GM12801 (cell line): ENCODE results near the gene FUBP1.

Source experiments
- TF ChIP-seq, protein P1 (sequence below): IDR thresholded peaks from one replicate; pipeline ENCODE4 v1.5.1; 2011; ENCODE audit warnings: control low read depth; ENCODE audit not compliant: insufficient read length; ENCODE audit errors: extremely low read depth

FUBP1 gene

GRCh38 chr1:77983997-77984355 is 5.1 kb upstream of the FUBP1 start:
- TF ChIP-seq, protein P1, sequence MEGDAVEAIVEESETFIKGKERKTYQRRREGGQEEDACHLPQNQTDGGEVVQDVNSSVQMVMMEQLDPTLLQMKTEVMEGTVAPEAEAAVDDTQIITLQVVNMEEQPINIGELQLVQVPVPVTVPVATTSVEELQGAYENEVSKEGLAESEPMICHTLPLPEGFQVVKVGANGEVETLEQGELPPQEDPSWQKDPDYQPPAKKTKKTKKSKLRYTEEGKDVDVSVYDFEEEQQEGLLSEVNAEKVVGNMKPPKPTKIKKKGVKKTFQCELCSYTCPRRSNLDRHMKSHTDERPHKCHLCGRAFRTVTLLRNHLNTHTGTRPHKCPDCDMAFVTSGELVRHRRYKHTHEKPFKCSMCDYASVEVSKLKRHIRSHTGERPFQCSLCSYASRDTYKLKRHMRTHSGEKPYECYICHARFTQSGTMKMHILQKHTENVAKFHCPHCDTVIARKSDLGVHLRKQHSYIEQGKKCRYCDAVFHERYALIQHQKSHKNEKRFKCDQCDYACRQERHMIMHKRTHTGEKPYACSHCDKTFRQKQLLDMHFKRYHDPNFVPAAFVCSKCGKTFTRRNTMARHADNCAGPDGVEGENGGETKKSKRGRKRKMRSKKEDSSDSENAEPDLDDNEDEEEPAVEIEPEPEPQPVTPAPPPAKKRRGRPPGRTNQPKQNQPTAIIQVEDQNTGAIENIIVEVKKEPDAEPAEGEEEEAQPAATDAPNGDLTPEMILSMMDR, result no peak

DNA sequence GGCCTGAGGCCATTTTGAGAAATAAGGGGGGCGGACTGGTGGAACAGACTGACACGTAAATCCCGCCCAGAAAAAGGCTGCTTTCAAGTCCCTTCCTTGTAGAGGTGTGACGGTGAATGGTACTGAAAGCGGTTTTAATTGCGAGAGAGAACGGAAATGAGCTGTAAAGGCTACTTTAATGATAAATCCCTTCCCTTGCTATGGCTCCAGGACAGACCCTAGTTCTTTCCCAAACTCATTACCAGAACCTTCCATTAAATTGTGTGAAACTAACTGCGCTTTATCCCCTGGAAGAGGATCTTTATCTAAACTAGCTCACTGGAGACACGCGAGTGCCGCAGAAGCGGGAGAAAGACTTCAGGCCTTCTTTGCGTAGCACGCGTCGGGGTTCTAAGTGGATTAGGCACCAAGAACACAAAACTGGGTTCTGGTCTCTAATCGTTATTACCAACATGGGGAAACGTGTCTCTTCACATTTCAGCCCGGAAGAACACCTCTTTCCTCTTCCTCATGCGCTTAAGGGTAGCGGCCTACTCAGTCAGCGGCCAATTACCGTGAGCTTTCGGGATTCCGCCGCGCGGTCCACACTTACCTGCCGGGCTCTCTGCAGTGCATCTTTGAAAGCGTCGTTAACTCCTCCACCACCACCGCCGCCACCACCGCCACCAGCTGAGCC is 441 bp downstream of the FUBP1 start:
- TF ChIP-seq, protein P1, result no peak

GRCh38 chr1:77977989-77978292 is 931 bp downstream of the FUBP1 start:
- TF ChIP-seq, protein P1, result no peak

DNA sequence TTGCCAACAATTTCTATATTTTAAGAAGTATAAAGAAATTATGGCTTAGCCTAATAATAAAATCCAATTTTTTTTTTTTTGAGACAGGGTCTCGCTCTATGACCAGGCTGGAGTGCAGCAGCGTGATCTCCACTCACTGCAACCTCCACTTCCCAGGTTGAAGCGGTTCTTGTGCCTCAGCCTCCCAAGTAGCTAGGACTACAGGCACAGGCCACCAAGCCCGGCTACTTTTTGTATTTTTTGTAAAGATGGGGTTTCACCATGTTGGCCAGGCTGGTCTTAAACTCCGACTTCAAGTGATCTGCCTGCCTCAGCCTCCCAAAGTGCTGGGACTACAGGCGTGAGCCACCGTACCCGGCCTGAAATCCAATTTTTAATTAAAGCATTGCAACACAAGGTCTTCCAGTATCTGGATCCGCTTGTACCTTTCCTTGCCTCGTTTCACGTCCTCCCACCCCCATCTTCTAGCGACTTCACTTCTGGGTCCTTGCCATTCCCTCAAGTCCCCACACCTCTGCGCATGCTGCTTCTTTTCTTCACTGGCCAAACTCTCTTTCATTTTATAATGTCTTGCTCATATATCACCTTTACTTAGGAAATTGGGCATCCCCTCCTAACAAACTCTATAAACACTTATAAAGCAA is 2.3 kb downstream of the FUBP1 start:
- TF ChIP-seq, protein P1, result no peak

- TF ChIP-seq, protein P1, result no peak
Measured at GRCh38 chr1:77975907-77976306, 3.0 kb downstream of the FUBP1 start.

DNA sequence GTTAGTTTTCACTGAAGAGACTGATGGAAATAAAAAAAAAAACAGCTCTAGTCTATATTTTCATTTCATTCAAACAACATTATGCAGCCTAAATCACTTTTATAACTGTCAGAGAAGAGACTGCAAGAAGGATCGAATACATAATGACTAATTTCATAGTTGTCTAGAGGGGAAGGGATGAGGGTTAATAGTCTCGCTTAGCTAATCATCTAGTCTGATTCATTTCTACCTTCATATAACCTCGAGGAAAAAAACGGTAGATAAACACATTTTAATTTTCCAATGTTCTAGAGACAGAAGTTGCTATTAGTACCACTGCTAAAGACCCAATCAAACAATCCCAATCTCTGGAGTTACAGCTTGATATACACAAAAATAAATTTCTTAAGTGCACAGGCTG is 3.5 kb downstream of the FUBP1 start:
- TF ChIP-seq, protein P1, result no peak

GRCh38 chr1:77972080-77972479 is 6.8 kb downstream of the FUBP1 start:
- TF ChIP-seq, protein P1, result no peak
